HG03558 (cell line): ENCODE results near the gene CCDC28A.

Source experiments
- ATAC-seq: cut with Tn5 transposase; IDR thresholded peaks from one replicate; pipeline ENCODE4 v1.9.1; 2021; ENCODE audit warnings: moderate number of reproducible peaks; ENCODE audit not compliant: unreplicated experiment; ENCODE audit errors: extremely low read depth

The CCDC28A gene

GRCh38 chr6:138830248-138830647 lies 56.7 kb downstream of the CCDC28A start:
- no peak for ATAC-seq

GRCh38 chr6:138832182-138832581 lies 58.6 kb downstream of the CCDC28A start:
- ATAC-seq: no peak

- ATAC-seq: no peak
These were observed 60.4 kb downstream of the CCDC28A start for GRCh38 chr6:138833816-138834539.

GRCh38 chr6:138837246-138837645 lies 63.7 kb downstream of the CCDC28A start:
- no peak for ATAC-seq
